ENCODE data around the gene DEFB110.

DNA sequence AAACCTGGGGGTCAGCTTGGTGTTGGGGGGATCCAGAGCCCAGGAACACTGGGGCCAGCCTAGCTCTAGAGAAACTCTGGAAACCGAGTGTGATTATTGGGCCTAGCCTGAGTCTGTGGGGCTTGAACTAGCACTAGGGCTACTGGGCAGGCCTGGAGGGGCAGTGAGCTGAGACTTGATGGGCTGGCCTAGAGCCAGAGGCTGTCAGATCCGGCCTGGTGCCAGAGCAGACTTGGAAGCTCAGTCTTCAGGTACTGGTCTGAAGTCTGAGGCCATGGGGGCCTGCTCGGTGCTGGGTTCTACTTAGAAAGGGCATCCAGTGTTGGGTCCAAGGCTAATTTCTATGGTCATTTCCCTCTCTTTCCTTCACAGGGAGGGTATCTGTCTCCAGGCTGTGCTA lies 25.2 kb upstream of the DEFB110 start:
- TF ChIP-seq CTCF (IDR thresholded peaks at IDR 0.05), result no peak
- no peak for TF ChIP-seq POLR2A (IDR thresholded peaks at IDR 0.05; ENCODE audit: low read depth)

Measured in esophagus muscularis mucosa (tissue), 3 donors.